Neural cell (in vitro differentiated cells): Measurements from ENCODE around the gene TFEB. TPM values are rescaled to one million over a fixed set of nuclear protein-coding genes. Genes with fewer than 3 reads are reported as not detected.

Experiments
- H2AFZ ChIP-seq: fragments of 200-600, 300-800 bp; sonication (generic), shearing (Covaris generic); 2 replicates; pipeline ENCODE4 v1.6.0; 2014; ENCODE audit warnings: low read depth, mild to moderate bottlenecking, antibody characterized with exemption, low read length, moderate library complexity
- H3F3A ChIP-seq: fragments of 200-600 bp; shearing (Covaris generic); 2 replicates; pipeline ENCODE4 v1.6.1; 2016; ENCODE audit warnings: mild to moderate bottlenecking, moderate library complexity, mixed read lengths, antibody characterized with exemption, low read length; ENCODE audit not compliant: insufficient read depth, poor library complexity, severe bottlenecking
- H3K27ac ChIP-seq: fragments of 200-600, 300-800 bp; sonication (generic), shearing (Covaris generic); 2 replicates; pipeline ENCODE4 v1.5.1; 2014; ENCODE audit warnings: mild to moderate bottlenecking, low read length, moderate library complexity
- H3K27me3 ChIP-seq: fragments of 300-800, 200-600 bp; sonication (generic), shearing (Covaris generic); 2 replicates; pipeline ENCODE4 v1.6.0; 2014; ENCODE audit warnings: mild to moderate bottlenecking, low read depth, low read length, moderate library complexity; ENCODE audit not compliant: insufficient read depth
- H3K36me3 ChIP-seq: fragments of 300-800, 200-600 bp; sonication (generic), shearing (Covaris generic); 2 replicates; pipeline ENCODE4 v1.5.1; 2014; ENCODE audit warnings: mild to moderate bottlenecking, antibody characterized with exemption, low read length, moderate library complexity; ENCODE audit not compliant: insufficient read depth
- H3K4me2 ChIP-seq: fragments of 300-800, 200-600 bp; sonication (generic), shearing (Covaris generic); 2 replicates; pipeline ENCODE4 v1.6.0; 2014; ENCODE audit warnings: mild to moderate bottlenecking, low read length
- H3K4me3 ChIP-seq: fragments of 300-800, 200-600 bp; sonication (generic), shearing (Covaris generic); 2 replicates; pipeline ENCODE4 v1.5.1; 2014; ENCODE audit warnings: mild to moderate bottlenecking, low read length, moderate library complexity
- H3K79me2 ChIP-seq: fragments of 200-600 bp; shearing (Covaris generic); replicated peaks from 2 replicates; pipeline ENCODE4 v1.6.0; 2014; ENCODE audit warnings: mild to moderate bottlenecking, low read length, moderate library complexity; ENCODE audit not compliant: insufficient read depth
- H3K9ac ChIP-seq: fragments of 300-800, 200-600 bp; sonication (generic), shearing (Covaris generic); 2 replicates; pipeline ENCODE4 v1.6.1; 2016; ENCODE audit warnings: mild to moderate bottlenecking, low read length, mixed read lengths
- H3K9me2 ChIP-seq: fragments of 200-600 bp; shearing (Covaris generic); 2 replicates; pipeline ENCODE4 v1.6.1; 2016; ENCODE audit warnings: mild to moderate bottlenecking, low read length, mixed read lengths; ENCODE audit not compliant: insufficient read depth
- H3K9me3 ChIP-seq: fragments of 200-600, 300-800 bp; sonication (generic), shearing (Covaris generic); 2 replicates; pipeline ENCODE4 v1.6.1; 2016; ENCODE audit warnings: mild to moderate bottlenecking, mixed run types, low read length, moderate library complexity, mixed read lengths
- H4K20me1 ChIP-seq: fragments of 200-600 bp; shearing (Covaris generic); 2 replicates; pipeline ENCODE4 v1.6.1; 2016; ENCODE audit warnings: mild to moderate bottlenecking, mixed run types; ENCODE audit not compliant: insufficient read depth
- EP300 ChIP-seq: fragments of 450-650 bp; conservative IDR thresholded peaks from 2 replicates; pipeline ENCODE4 v1.6.1; 2014; ENCODE audit warnings: antibody characterized with exemption, mild to moderate bottlenecking, moderate library complexity; ENCODE audit not compliant: poor library complexity, severe bottlenecking
- EZH2 ChIP-seq: fragments of 200-600, 300-800 bp; shearing (Covaris generic), sonication (generic); IDR thresholded peaks from 2 replicates; pipeline ENCODE4 v1.6.1; 2014; ENCODE audit warnings: antibody characterized with exemption, low read length, borderline replicate concordance, mild to moderate bottlenecking; ENCODE audit not compliant: insufficient read depth, poor library complexity, severe bottlenecking
- MXI1 ChIP-seq: fragments of 450-650 bp; conservative IDR thresholded peaks from 2 replicates; pipeline ENCODE4 v1.6.1; 2014; ENCODE audit warnings: antibody characterized with exemption, mild to moderate bottlenecking; ENCODE audit not compliant: poor library complexity, severe bottlenecking
- POLR2AphosphoS5 ChIP-seq: IDR thresholded peaks from 2 replicates; pipeline ENCODE4 v1.6.1; 2012
- RAD21 ChIP-seq: fragments of 450-650 bp; conservative IDR thresholded peaks from 2 replicates; pipeline ENCODE4 v1.6.1; 2014; ENCODE audit warnings: antibody characterized with exemption, mild to moderate bottlenecking, moderate library complexity
- SMC3 ChIP-seq: fragments of 450-650 bp; conservative IDR thresholded peaks from 2 replicates; pipeline ENCODE4 v1.6.1; 2014; ENCODE audit warnings: antibody characterized with exemption, mild to moderate bottlenecking, moderate library complexity; ENCODE audit not compliant: poor library complexity
- TAF1 ChIP-seq: IDR thresholded peaks from 2 replicates; pipeline ENCODE4 v1.6.1; 2012; ENCODE audit warnings: low read depth
- polyA plus RNA-seq: library from polyadenylated mRNA; depleted of rRNA; stranded (reverse); fragments of >200 nt; gene quantifications from 2 replicates; pipeline ENCODE4 v1.2.3, GENCODE V29; 2014
- TF ChIP-seq, protein P1 (sequence below): fragments of 450-650 bp; IDR thresholded peaks from 2 replicates; pipeline ENCODE4 v1.5.1; 2014; ENCODE audit warnings: antibody characterized with exemption, mild to moderate bottlenecking, moderate library complexity; ENCODE audit not compliant: poor library complexity, severe bottlenecking
- TF ChIP-seq, protein P2 (sequence below): IDR thresholded peaks from 2 replicates; pipeline ENCODE4 v1.6.1; 2012; ENCODE audit warnings: borderline replicate concordance

The TFEB gene
- polyA plus RNA-seq, 1 donor from 2014 or later = 0.24 TPM

DNA sequence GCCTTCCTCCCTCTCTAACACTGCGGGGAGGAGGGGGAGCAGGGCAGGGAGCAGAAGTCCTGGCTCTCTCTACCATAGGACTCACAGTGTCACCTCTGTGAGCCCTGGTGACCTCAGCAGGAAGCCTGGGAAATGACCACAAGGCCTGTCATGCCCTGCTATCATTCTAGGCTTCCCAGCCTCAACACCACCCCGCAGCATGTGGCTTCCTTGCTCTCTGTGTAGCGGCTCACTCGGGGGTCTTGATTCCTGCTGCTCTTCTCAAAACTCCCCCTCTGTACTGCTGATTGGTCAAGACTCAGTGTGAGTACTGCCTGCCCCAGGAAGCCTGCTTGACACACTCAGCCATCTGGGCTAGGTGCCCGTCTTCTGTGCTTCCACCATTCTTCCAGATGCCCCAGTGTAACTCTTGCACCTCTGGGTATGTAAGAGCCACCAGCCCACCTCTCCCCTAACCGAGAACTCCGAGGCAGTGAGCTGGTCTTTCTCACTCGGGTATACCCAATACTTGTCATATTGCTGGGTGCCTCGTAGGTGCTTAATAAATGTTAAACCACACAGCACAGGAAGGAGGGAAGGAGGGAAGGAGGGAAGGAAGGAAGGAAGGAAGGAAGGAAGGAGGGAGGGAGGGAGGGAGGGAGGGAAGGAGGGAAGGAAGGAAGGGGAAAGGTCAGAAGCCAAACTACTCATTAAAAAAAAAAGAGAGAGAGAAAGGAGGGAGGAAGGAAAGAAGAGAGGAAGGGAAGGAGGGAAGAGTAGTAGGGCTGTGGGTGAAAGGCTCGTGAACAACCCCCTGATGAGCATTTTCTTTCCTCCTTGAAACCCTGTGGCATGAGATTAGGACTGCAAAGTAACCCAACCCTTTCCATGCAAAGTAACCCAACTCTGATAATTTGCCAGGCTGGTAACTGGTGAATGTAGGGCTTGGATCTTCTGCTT is 92.2 kb downstream of the TFEB start:
- H2AFZ ChIP-seq = no peak overlapping the region
- H3K9ac ChIP-seq = no peak overlapping the region
- H3K4me3 ChIP-seq = no peak overlapping the region
- no peak overlapping the region for H3K27ac ChIP-seq
- no peak overlapping the region for H3K4me2 ChIP-seq
- no peaks in the 10 kb centered on the region for H3K79me2 ChIP-seq
- no peaks in the 10 kb centered on the region for H3K9me2 ChIP-seq
- H3K36me3 ChIP-seq = no peaks in the 10 kb centered on the region
- peaks cover 22% of the 10 kb centered on the region for H3K27me3 ChIP-seq
- no peaks in the 10 kb centered on the region for H3F3A ChIP-seq
- TF ChIP-seq SMC3 = no peak
- no peak for TF ChIP-seq EZH2
- TF ChIP-seq, protein P1, sequence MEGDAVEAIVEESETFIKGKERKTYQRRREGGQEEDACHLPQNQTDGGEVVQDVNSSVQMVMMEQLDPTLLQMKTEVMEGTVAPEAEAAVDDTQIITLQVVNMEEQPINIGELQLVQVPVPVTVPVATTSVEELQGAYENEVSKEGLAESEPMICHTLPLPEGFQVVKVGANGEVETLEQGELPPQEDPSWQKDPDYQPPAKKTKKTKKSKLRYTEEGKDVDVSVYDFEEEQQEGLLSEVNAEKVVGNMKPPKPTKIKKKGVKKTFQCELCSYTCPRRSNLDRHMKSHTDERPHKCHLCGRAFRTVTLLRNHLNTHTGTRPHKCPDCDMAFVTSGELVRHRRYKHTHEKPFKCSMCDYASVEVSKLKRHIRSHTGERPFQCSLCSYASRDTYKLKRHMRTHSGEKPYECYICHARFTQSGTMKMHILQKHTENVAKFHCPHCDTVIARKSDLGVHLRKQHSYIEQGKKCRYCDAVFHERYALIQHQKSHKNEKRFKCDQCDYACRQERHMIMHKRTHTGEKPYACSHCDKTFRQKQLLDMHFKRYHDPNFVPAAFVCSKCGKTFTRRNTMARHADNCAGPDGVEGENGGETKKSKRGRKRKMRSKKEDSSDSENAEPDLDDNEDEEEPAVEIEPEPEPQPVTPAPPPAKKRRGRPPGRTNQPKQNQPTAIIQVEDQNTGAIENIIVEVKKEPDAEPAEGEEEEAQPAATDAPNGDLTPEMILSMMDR = no peak
- TF ChIP-seq POLR2AphosphoS5 = no peak
- TF ChIP-seq EP300 = no peak
- TF ChIP-seq RAD21 = no peak
- TF ChIP-seq, protein P2, sequence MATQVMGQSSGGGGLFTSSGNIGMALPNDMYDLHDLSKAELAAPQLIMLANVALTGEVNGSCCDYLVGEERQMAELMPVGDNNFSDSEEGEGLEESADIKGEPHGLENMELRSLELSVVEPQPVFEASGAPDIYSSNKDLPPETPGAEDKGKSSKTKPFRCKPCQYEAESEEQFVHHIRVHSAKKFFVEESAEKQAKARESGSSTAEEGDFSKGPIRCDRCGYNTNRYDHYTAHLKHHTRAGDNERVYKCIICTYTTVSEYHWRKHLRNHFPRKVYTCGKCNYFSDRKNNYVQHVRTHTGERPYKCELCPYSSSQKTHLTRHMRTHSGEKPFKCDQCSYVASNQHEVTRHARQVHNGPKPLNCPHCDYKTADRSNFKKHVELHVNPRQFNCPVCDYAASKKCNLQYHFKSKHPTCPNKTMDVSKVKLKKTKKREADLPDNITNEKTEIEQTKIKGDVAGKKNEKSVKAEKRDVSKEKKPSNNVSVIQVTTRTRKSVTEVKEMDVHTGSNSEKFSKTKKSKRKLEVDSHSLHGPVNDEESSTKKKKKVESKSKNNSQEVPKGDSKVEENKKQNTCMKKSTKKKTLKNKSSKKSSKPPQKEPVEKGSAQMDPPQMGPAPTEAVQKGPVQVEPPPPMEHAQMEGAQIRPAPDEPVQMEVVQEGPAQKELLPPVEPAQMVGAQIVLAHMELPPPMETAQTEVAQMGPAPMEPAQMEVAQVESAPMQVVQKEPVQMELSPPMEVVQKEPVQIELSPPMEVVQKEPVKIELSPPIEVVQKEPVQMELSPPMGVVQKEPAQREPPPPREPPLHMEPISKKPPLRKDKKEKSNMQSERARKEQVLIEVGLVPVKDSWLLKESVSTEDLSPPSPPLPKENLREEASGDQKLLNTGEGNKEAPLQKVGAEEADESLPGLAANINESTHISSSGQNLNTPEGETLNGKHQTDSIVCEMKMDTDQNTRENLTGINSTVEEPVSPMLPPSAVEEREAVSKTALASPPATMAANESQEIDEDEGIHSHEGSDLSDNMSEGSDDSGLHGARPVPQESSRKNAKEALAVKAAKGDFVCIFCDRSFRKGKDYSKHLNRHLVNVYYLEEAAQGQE = no peak
- TF ChIP-seq TAF1 = no peak
- no peak for TF ChIP-seq MXI1
- H4K20me1 ChIP-seq = no peaks in the 10 kb centered on the region
- no peaks in the 10 kb centered on the region for H3K9me3 ChIP-seq

DNA sequence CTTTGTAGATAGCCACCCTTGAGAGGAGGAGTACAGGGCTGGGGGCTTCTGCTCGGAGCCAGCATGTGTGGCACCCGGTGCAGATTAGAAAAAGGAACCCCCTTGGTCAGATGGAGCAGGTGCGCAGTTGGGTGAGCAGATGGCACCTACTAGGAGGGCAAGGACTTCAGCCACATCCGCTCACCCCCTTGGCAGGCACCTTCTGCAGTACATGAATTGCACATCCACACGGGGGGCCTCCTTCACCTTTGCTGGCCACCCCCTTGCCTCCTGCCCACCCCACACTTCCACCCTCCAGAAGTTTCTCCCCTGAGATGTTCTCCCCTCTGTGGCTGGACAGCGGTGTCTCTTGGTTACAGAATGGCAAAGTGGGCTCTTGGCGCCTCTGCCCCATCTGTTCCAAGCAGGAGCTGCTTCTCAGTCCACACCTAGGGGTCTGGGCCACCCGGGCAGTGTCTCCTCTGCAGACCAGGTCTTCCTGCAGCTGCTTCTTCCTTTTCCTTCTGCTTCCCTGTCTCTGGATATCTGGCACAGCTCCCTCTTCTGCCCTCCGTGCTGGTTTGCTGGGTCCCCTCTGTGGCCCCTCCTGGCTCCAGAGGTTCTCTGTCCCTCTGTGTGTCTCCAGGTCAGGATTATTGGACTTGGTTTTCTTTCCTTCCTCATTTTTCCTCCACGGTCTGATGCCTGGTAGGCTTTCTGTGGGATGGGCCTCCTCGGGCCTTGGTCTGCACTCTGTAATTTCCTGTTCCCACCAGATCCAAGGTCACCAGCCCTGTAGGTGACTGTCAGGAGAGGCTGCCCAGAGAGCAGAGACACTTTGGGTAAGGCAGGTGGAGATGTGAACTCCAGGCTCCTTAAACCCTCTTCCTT is 93.1 kb downstream of the TFEB start:
- Histone ChIP-seq H3K27ac (no peak overlapping the region), H3K79me2 (no peaks in the 10 kb centered on the region), H3K27me3 (peaks cover 31% of the 10 kb centered on the region), H2AFZ (no peak overlapping the region), H3K9me2 (no peaks in the 10 kb centered on the region), H3F3A (no peaks in the 10 kb centered on the region), H3K4me3 (no peak overlapping the region), H3K4me2 (no peak overlapping the region), H3K9me3 (no peaks in the 10 kb centered on the region), H4K20me1 (no peaks in the 10 kb centered on the region), H3K36me3 (no peaks in the 10 kb centered on the region), H3K9ac (no peak overlapping the region)
- no peak for TF ChIP-seq SMC3
- TF ChIP-seq, protein P2 = no peak
- no peak for TF ChIP-seq RAD21
- no peak for TF ChIP-seq TAF1
- TF ChIP-seq, protein P1 = no peak
- TF ChIP-seq MXI1 = no peak
- no peak for TF ChIP-seq EP300
- TF ChIP-seq POLR2AphosphoS5 = no peak
- TF ChIP-seq EZH2 = no peak
